Colonic mucosa (tissue), 4 donors: Measurements from ENCODE around the gene MAP3K10. TPM values are rescaled to one million over a fixed set of nuclear protein-coding genes. Genes with fewer than 3 reads are reported as not detected.
A peak's percentile ranks its signal among the peaks of the same experiment; 100 is the strongest.

Source experiments
- DNase-seq: peaks from one replicate; pipeline ENCODE4 v3.0.0-alpha.2; 2020
- H3K27ac ChIP-seq: fragments of 200-600 bp; one replicate; pipeline ENCODE4 v1.8.0; 2021
- H3K27me3 ChIP-seq: fragments of 200-600 bp; one replicate; pipeline ENCODE4 v1.8.0; 2021
- H3K36me3 ChIP-seq: fragments of 200-600 bp; one replicate; pipeline ENCODE4 v1.8.0; 2021
- H3K4me1 ChIP-seq: fragments of 200-600 bp; one replicate; pipeline ENCODE4 v1.8.0; 2021; ENCODE audit warnings: mild to moderate bottlenecking
- H3K4me3 ChIP-seq: fragments of 200-600 bp; one replicate; pipeline ENCODE4 v1.8.0; 2021
- H3K9ac ChIP-seq, 2 donors: one replicate each; pipeline ENCODE4 v1.7.0; 2013; ENCODE audit warnings: control low read depth in 2 of 2, low read depth in 2 of 2, low read length in 2 of 2
- H3K9me3 ChIP-seq: fragments of 200-600 bp; one replicate; pipeline ENCODE4 v1.8.0; 2021
- intact Hi-C: fragments of 100-400 bp; cut with DNase I; formaldehyde crosslinking; loops from one replicate; pipeline ENCODE4 v1.14.1; 2022
- total RNA-seq, 2 donors: library from RNA; stranded (reverse); fragmentation: NEBNext Ultra II Directional in 1 of 2; extraction: Animal tissue kit (Norgen Biotek cat#: 25700) in 1 of 2; gene quantifications; one replicate each; pipeline ENCODE4 v1.2.1, GENCODE V29; 2021
- TF ChIP-seq, protein P1 (sequence below): fragments of 200-600 bp; IDR thresholded peaks from one replicate; pipeline ENCODE4 v1.8.0; 2022; ENCODE audit warnings: antibody characterized with exemption, mild to moderate bottlenecking
- donor health status: healthy.
- donor health status: DM: no; HTN: no; CAD: no.
- donor health status: DM: no; HTN: no; CAD: no.

MAP3K10 gene
- total RNA-seq, 2 donors from 2014 or later = 9.1 to 10.9 TPM

DNA sequence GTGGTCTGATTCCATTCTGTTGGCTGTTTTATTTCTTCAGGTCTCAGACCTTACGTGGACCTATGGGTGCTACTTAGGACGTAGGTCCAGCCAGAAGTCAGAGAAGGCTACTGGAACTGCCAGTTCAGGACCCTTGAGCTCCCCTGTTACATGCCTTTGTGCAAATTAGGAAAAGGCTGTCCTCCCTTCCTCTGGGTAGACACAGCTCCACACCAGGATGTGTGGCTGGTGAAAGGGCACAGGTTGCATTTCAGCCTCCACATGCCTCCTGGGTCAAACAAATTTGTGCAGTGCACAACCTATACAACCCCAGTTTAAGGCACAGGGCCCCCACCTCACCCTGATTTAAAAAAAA lies 43.9 kb upstream of the MAP3K10 start:
- Histone ChIP-seq H3K36me3 (no peaks in the 10 kb centered on the region), H3K4me3 (no peak overlapping the region), H3K4me1 (no peaks in the 10 kb centered on the region), H3K9ac (no peak overlapping the region), H3K27ac (no peak overlapping the region), H3K27me3 (no peaks in the 10 kb centered on the region), H3K9me3 (no peaks in the 10 kb centered on the region)
- TF ChIP-seq, protein P1, sequence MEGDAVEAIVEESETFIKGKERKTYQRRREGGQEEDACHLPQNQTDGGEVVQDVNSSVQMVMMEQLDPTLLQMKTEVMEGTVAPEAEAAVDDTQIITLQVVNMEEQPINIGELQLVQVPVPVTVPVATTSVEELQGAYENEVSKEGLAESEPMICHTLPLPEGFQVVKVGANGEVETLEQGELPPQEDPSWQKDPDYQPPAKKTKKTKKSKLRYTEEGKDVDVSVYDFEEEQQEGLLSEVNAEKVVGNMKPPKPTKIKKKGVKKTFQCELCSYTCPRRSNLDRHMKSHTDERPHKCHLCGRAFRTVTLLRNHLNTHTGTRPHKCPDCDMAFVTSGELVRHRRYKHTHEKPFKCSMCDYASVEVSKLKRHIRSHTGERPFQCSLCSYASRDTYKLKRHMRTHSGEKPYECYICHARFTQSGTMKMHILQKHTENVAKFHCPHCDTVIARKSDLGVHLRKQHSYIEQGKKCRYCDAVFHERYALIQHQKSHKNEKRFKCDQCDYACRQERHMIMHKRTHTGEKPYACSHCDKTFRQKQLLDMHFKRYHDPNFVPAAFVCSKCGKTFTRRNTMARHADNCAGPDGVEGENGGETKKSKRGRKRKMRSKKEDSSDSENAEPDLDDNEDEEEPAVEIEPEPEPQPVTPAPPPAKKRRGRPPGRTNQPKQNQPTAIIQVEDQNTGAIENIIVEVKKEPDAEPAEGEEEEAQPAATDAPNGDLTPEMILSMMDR = no peak
- intact Hi-C loops = no loop called here
- DNase-seq = no peak

DNA sequence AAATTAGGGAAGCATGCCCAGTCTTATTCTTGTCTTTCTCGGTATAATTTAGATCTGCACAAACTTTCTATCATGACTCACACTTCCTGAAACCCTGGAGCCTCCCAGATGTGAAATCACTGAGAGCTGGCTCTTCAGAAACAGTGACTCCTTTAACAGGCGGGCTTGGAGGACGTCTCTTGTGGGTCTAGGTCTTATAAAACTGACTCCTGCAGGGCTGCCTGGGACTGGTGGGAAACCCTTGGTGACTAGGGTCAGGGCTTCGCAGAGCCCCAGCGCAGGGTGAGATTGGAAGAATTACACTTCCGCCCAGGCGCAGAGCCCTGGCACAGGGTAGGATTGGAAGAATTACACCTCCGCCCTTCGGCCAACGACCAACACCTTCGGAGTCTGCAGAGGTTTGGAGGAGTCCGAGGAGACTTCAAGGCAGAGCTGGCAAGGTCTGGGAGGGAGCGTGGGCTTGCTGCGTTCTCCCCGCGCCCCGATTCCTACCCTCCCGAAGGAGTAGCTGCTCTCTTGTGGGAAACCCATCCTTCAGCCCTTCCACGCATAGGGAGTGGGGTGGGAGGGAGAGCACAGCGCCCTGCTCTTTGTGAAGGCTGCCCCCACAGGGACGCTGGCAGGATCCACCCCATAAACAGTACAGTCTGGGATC lies 43.4 kb upstream of the MAP3K10 start:
- Histone ChIP-seq H3K27me3 (no peaks in the 10 kb centered on the region), H3K9ac (peak overlapping the region in 1 of 2 donors; percentile 38), H3K9me3 (no peaks in the 10 kb centered on the region), H3K4me1 (no peaks in the 10 kb centered on the region), H3K4me3 (no peak overlapping the region), H3K36me3 (no peaks in the 10 kb centered on the region), H3K27ac (no peak overlapping the region)
- DNase-seq = no peak
- intact Hi-C loops = no loop called here
- TF ChIP-seq, protein P1 = no peak

DNA sequence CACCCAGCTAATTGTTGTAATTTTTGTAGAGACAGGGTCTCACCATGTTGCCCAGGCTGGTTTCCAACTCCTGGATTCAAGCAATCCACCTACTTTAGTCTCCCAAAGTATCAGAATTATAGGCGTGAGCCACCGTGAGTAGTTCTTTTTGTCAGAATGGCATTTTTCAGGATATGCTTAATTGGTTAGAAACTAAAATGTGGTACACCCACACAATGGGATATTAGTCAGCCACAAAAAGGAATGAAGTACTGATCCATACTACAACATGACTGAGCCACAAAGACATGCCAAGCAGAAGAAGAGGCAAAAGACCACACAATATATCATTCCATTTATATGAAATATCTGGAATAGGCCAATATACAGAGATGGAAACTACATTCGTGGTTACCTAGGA lies 41.7 kb upstream of the MAP3K10 start:
- TF ChIP-seq, protein P1 = no peak
- Histone ChIP-seq H3K27ac (no peak overlapping the region), H3K9me3 (no peaks in the 10 kb centered on the region), H3K4me1 (no peaks in the 10 kb centered on the region), H3K4me3 (no peak overlapping the region), H3K9ac (no peak overlapping the region), H3K36me3 (no peaks in the 10 kb centered on the region), H3K27me3 (no peaks in the 10 kb centered on the region)
- intact Hi-C loops = no loop called here
- no peak for DNase-seq

DNA sequence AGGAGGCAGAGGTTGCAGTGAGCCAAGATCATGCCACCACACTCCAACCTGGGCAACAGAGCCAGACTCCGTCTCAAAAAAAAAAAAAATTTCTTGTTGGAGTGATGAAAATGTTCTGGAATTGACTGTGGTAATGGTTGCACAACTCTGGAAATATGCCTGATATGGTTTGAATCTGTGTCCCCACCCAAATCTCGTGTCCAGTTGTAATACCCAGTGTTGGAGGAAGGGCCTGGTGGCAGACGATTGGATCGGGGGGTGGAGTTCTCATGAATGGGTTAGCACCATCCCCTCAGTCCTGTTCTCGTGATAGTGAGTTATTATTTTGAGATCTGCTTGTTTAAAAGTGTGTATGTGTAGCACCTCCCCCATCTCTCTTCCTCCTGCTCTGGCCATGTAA lies 41.1 kb upstream of the MAP3K10 start:
- H3K4me3 ChIP-seq = no peak overlapping the region
- H3K4me1 ChIP-seq = no peaks in the 10 kb centered on the region
- DNase-seq = no peak
- H3K27ac ChIP-seq = no peak overlapping the region
- no peaks in the 10 kb centered on the region for H3K27me3 ChIP-seq
- no peaks in the 10 kb centered on the region for H3K9me3 ChIP-seq
- TF ChIP-seq, protein P1 = no peak
- no peaks in the 10 kb centered on the region for H3K36me3 ChIP-seq
- no peak overlapping the region for H3K9ac ChIP-seq
- intact Hi-C loops = no loop called here

DNA sequence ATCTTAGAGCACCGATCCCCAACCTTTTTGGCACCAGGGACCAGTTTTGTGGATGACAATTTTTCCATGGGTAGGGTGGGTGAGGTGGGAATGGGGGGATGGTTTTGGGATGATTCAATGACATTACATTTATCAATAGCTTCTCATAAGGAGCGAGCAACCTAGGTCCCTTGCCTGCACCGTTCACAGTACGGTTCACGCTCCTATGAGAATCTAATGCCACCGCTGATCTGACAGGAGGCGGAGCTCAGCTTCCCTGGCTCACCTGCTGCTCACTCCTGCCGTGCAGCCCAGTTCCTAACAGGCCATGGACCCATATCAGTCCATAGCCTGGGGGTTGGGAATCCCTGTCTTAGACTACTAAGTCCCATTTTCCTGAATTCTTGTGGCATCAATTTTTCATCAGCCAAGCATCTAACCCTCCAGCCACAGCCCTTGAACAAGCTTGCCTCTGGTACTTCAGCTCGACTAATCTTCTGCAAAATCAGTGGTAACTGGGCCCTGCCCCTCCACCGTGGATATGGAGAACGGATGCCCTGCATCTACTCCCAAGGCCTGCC lies 37.0 kb upstream of the MAP3K10 start:
- TF ChIP-seq, protein P1 = no peak
- H3K9me3 ChIP-seq = no peaks in the 10 kb centered on the region
- DNase-seq = no peak
- no peak overlapping the region for H3K9ac ChIP-seq
- H3K4me1 ChIP-seq = no peaks in the 10 kb centered on the region
- no peak overlapping the region for H3K27ac ChIP-seq
- intact Hi-C loops = no loop called here
- H3K4me3 ChIP-seq = no peak overlapping the region
- H3K27me3 ChIP-seq = no peaks in the 10 kb centered on the region
- no peaks in the 10 kb centered on the region for H3K36me3 ChIP-seq
